K562 (cell line): ENCODE results near the gene ST7. TPM values are rescaled to one million over a fixed set of nuclear protein-coding genes. Genes with fewer than 3 reads are reported as not detected.

Experiments used
- CBFA2T3 ChIP-seq: fragments of 450-650 bp; IDR thresholded peaks from 2 replicates; pipeline ENCODE4 v1.6.1; 2017
- CBX5 ChIP-seq: IDR thresholded peaks from 2 replicates; pipeline ENCODE4 v1.6.1; 2014; ENCODE audit warnings: low read depth, borderline replicate concordance
- CLOCK ChIP-seq: fragments of 250-450 bp; sonication (Bioruptor Pico); IDR thresholded peaks from 2 replicates; pipeline ENCODE4 v1.4.0; 2020; ENCODE audit warnings: mild to moderate bottlenecking, moderate library complexity, borderline replicate concordance
- DPF2 ChIP-seq: fragments of 450-650 bp; IDR thresholded peaks from 2 replicates; pipeline ENCODE4 v1.6.1; 2016
- ETS1 ChIP-seq: conservative IDR thresholded peaks from 2 replicates; pipeline ENCODE4 v1.6.1; 2011; ENCODE audit warnings: low read depth, mild to moderate bottlenecking, low read length; ENCODE audit not compliant: control insufficient read depth
- FOXP4 ChIP-seq: sonication (generic); formaldehyde crosslinking; IDR thresholded peaks from 2 replicates; pipeline ENCODE4 v1.8.0; 2022; ENCODE audit warnings: mild to moderate bottlenecking, missing genetic modification reagents, borderline replicate concordance
- HDAC6 ChIP-seq: IDR thresholded peaks from 2 replicates; pipeline ENCODE4 v1.6.1; 2012; ENCODE audit warnings: low read depth, mild to moderate bottlenecking, control low read depth, inconsistent platforms, low read length, moderate library complexity
- KDM1A ChIP-seq, 2 experiments: fragments of 450-650 bp; IDR thresholded peaks; 2 replicates each; pipeline ENCODE4 v1.6.1; 2016; ENCODE audit warnings: mild to moderate bottlenecking in 2 of 2
- KHSRP ChIP-seq: fragments of 450-650 bp; IDR thresholded peaks from 2 replicates; pipeline ENCODE4 v1.6.1; 2017
- MYC ChIP-seq, 2 experiments: fragments of 250-450 bp in 1 of 2; sonication (Bioruptor Pico) in 1 of 2; IDR thresholded peaks; 2 replicates each; pipeline versions ENCODE4 v1.5.1 to v1.6.1; 2012 to 2021; ENCODE audit warnings: low read depth in 2 of 2, borderline replicate concordance in 1 of 2, improper control_type of control experiment in 1 of 2, low read length in 1 of 2, mild to moderate bottlenecking in 1 of 2, moderate library complexity in 1 of 2
- NCOR1 ChIP-seq: fragments of 450-650 bp; IDR thresholded peaks from 2 replicates; pipeline ENCODE4 v1.6.1; 2016; ENCODE audit warnings: mild to moderate bottlenecking, moderate library complexity
- NFE2 ChIP-seq: IDR thresholded peaks from 2 replicates; pipeline ENCODE4 v1.6.1; 2014; ENCODE audit warnings: antibody characterized with exemption, low read depth
- NFIC ChIP-seq: fragments of 450-650 bp; IDR thresholded peaks from 2 replicates; pipeline ENCODE4 v1.6.1; 2017; ENCODE audit warnings: mild to moderate bottlenecking, inconsistent platforms
- NR2C1 ChIP-seq, 2 experiments: fragments of 450-650 bp; IDR thresholded peaks; 2 replicates each; pipeline ENCODE4 v1.6.1; 2017; ENCODE audit warnings: mild to moderate bottlenecking in 2 of 2, antibody characterized with exemption in 1 of 2, inconsistent platforms in 1 of 2, missing compliant biosample characterization in 1 of 2, missing genetic modification characterization in 1 of 2
- PYGO2 ChIP-seq: fragments of 450-650 bp; IDR thresholded peaks from 2 replicates; pipeline ENCODE4 v1.6.1; 2016; ENCODE audit warnings: mild to moderate bottlenecking, missing genetic modification characterization, moderate library complexity, missing compliant biosample characterization
- SIN3A ChIP-seq, 2 experiments: fragments of 150-350 bp in 1 of 2; IDR thresholded peaks; 2 replicates each; pipeline ENCODE4 v1.6.1; 2011 to 2016; ENCODE audit warnings: borderline replicate concordance in 2 of 2, low read depth in 2 of 2, low read length in 2 of 2, mild to moderate bottlenecking in 2 of 2, moderate library complexity in 2 of 2; ENCODE audit not compliant: control insufficient read depth in 1 of 2
- SNRNP70 ChIP-seq: fragments of 200-400 bp; formaldehyde crosslinking; optimal IDR thresholded peaks from 2 replicates; pipeline ENCODE3; 2017; ENCODE audit warnings: low read depth, low read length
- SP1 ChIP-seq: sonication (generic); formaldehyde crosslinking; IDR thresholded peaks from 2 replicates; pipeline ENCODE4 v1.8.1; 2022; ENCODE audit warnings: mild to moderate bottlenecking, missing genetic modification reagents
- U2AF1 ChIP-seq: fragments of 200-400 bp; formaldehyde crosslinking; optimal IDR thresholded peaks from 2 replicates; pipeline ENCODE3; 2017; ENCODE audit warnings: mild to moderate bottlenecking, low read depth, low read length, moderate library complexity
- ZNF175 ChIP-seq: fragments of 200-800 bp; sonication (Bioruptor generic); IDR thresholded peaks from 2 replicates; pipeline ENCODE4 v1.6.1; 2016; ENCODE audit warnings: low read depth, mild to moderate bottlenecking, missing genetic modification characterization, missing compliant biosample characterization
- ZNF23 ChIP-seq: fragments of 250-450 bp; sonication (Bioruptor Pico); IDR thresholded peaks from 2 replicates; pipeline ENCODE4 v1.4.0; 2020; ENCODE audit warnings: mild to moderate bottlenecking
- polyA plus RNA-seq, 8 experiments: library from polyadenylated mRNA; depleted of rRNA in 4 of 8; stranded (reverse) in 5 of 8; unstranded in 3 of 8; fragments of >200 nt; fragmentation: Nextera tagmentation in 2 of 8; fragmentation: Illumina TruSeq in 1 of 8; extraction: Ambion mirVana in 2 of 8; extraction: Trizol in 1 of 8; gene quantifications; 2 replicates each; pipeline versions ENCODE4 v1.2.1 to v1.2.3, GENCODE V29; 2011 to 2014; ENCODE audit warnings: inconsistent platforms in 1 of 8, missing spikeins in 1 of 8
- total RNA-seq, 7 experiments: library from RNA; depleted of rRNA in 6 of 7; stranded (reverse); fragments of >200 nt in 6 of 7; fragmentation: Illumina TruSeq in 2 of 7; extraction: Trizol in 2 of 7; gene quantifications; 2 replicates each; pipeline versions ENCODE4 v1.2.1 to v1.2.3, GENCODE V29; 2011 to 2021; ENCODE audit warnings: low replicate concordance in 1 of 7
- TF ChIP-seq, protein P1 (sequence below): fragments of 250-450 bp; sonication (Bioruptor Pico); IDR thresholded peaks from 2 replicates; pipeline ENCODE4 v1.4.0; 2020; ENCODE audit warnings: borderline replicate concordance

ST7 gene
- total and polyA plus RNA-seq, 9 of the 15 experiments (the other 6 are each of a cell fraction or from before 2014, with no cell fraction given) = 23.9 to 56.3 (median 36.9) TPM

DNA sequence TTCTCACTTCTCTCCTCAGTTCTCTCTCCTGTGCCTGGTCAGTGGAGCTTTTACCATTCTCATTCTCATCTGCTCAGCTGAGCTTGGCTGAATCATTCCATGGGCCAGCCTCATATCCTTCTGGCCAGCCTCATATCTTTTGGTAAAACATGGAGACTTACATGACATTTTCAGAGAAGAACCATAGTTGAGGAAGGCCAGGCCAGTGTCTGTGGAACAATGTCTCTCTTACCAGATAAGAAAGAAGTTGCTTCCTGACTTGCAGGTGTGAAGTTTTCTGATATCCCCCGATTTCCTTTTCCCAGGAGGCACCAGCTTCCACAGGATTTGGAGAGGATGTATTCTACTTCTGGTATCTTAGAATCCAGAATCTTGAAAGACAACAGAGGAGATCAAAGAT, 24.7 kb downstream of the ST7 start (continued):
- TF ChIP-seq NFE2 (no peak), U2AF1 (no peak), MYC (IDR thresholded peaks at IDR 0.05; ENCODE audit: low read depth, low read length) (no peak), MYC (CRISPR knock-in tag; IDR thresholded peaks at IDR 0.05; ENCODE audit: borderline replicate concordance, low read depth) (no peak), CLOCK (CRISPR knock-in tag) (no peak), CBFA2T3 (peak; percentile 93), NFIC (peak; percentile 74), NCOR1 (peak; percentile 82), NR2C1 (IDR thresholded peaks at IDR 0.05) (no peak), NR2C1 (tag; IDR thresholded peaks at IDR 0.05) (no peak), DPF2 (peak; percentile 72), SNRNP70 (no peak), FOXP4 (CRISPR knock-in tag) (no peak), KHSRP (no peak), ZNF175 (CRISPR knock-in tag) (no peak), PYGO2 (tag) (no peak), CBX5 (no peak), HDAC6 (no peak), ZNF23 (CRISPR knock-in tag) (no peak), SIN3A (IDR thresholded peaks at IDR 0.05; ENCODE audit: borderline replicate concordance in 2 of 2, control insufficient read depth in 1 of 2, low read depth in 2 of 2, low read length in 2 of 2) (no peak), ETS1 (no peak), SP1 (0 out of 2 replicates have a peak, but pooled peaks have one; percentile 20), KDM1A (IDR thresholded peaks at IDR 0.05) (0 out of 4 replicates have a peak, but pooled peaks of 1 of the 2 experiments have one; percentile 27)
- TF ChIP-seq, protein P1, sequence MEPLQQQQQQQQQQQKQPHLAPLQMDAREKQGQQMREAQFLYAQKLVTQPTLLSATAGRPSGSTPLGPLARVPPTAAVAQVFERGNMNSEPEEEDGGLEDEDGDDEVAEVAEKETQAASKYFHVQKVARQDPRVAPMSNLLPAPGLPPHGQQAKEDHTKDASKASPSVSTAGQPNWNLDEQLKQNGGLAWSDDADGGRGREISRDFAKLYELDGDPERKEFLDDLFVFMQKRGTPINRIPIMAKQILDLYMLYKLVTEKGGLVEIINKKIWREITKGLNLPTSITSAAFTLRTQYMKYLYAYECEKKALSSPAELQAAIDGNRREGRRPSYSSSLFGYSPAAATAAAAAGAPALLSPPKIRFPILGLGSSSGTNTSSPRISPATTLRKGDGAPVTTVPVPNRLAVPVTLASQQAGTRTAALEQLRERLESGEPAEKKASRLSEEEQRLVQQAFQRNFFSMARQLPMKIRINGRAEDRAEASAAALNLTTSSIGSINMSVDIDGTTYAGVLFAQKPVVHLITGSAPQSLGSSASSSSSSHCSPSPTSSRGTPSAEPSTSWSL = no peak
